Right lobe of liver (tissue), 6 donors: ENCODE measurements around the gene ANO2. TPM values are rescaled to one million over a fixed set of nuclear protein-coding genes. Genes with fewer than 3 reads are reported as not detected.

Source experiments
- ATAC-seq, 4 donors: fragments of 200-7000 bp; cut with Tn5 transposase; one replicate each; pipeline ENCODE4 v1.9.1; 2020; ENCODE audit warnings: mild to moderate bottlenecking in 4 of 4, moderate library complexity in 4 of 4
- DNase-seq, 3 donors: peaks; one replicate each; pipeline ENCODE4 v3.0.0-alpha.2; 2020
- H3K27ac ChIP-seq, 3 donors: fragments of 200-600 bp; one replicate each; pipeline ENCODE4 v1.8.0; 2022
- H3K27me3 ChIP-seq, 2 donors: fragments of 200-600 bp; one replicate each; pipeline ENCODE4 v1.8.0; 2022
- H3K36me3 ChIP-seq, 4 donors: fragments of 200-600 bp; sonication (generic) in 1 of 4; one replicate each; pipeline versions ENCODE4 v1.5.1 to v1.8.0; 2017 to 2022; ENCODE audit warnings: control low read depth in 1 of 4
- H3K4me1 ChIP-seq, 4 donors: fragments of 200-600 bp; sonication (generic) in 1 of 4; one replicate each; pipeline versions ENCODE4 v1.5.1 to v1.8.0; 2017 to 2022; ENCODE audit warnings: control low read depth in 1 of 4
- H3K4me3 ChIP-seq, 3 donors: fragments of 200-600 bp; one replicate each; pipeline ENCODE4 v1.8.0; 2022
- H3K9me3 ChIP-seq, 4 donors: fragments of 200-600 bp; sonication (generic) in 1 of 4; one replicate each; pipeline versions ENCODE4 v1.5.1 to v1.8.0; 2017 to 2022; ENCODE audit warnings: control low read depth in 1 of 4
- CTCF ChIP-seq, 4 donors: fragments of 200-600 bp in 3 of 4; fragments of 450-650 bp in 1 of 4; IDR thresholded peaks; one replicate each; pipeline versions ENCODE4 v1.5.1 to v1.8.0; 2016 to 2022; ENCODE audit warnings: antibody characterized with exemption in 4 of 4, mild to moderate bottlenecking in 2 of 4
- POLR2A ChIP-seq: fragments of 450-650 bp; IDR thresholded peaks from one replicate; pipeline ENCODE4 v1.6.1; 2017; ENCODE audit warnings: antibody characterized with exemption, mild to moderate bottlenecking
- WGBS: methylation state at CpG from one replicate; pipeline ENCODE4 v1.1.6; 2018; ENCODE audit warnings: low coverage, low lambda C conversion rate; ENCODE audit not compliant: insufficient coverage; ENCODE audit errors: missing lambda C conversion rate; 5-methylcytosine and 5-hydroxymethylcytosine counted together
- intact Hi-C, 2 donors: fragments of 100-400 bp; cut with DNase I; formaldehyde crosslinking; loops; one replicate each; pipeline versions ENCODE4 v1.11.2 to v1.14.1; 2022
- total RNA-seq, 6 experiments: library from RNA; depleted of rRNA in 2 of 6; stranded (reverse); fragments of >200 nt in 2 of 6; fragmentation: NEBNext Ultra II Directional in 3 of 6; extraction: Animal tissue kit (Norgen Biotek cat#: 25700) in 3 of 6; gene quantifications; one replicate each; pipeline versions ENCODE4 v1.1.0 to v1.2.4, GENCODE V29; 2016 to 2023
- donor health status: DM: no; HTN: yes; CAD: no.
- donor health status: DM: no; HTN: no; CAD: no.
- donor health status: DM: no; HTN: no; CAD: no.
- donor health status: DM: no; HTN: yes; CAD: no.
- donor health status: DM: no; HTN: yes; CAD: no.

The ANO2 gene
- total RNA-seq, 6 experiments from 2014 or later: 0.06 to 0.89 (median 0.32) TPM; not detected in 1

DNA sequence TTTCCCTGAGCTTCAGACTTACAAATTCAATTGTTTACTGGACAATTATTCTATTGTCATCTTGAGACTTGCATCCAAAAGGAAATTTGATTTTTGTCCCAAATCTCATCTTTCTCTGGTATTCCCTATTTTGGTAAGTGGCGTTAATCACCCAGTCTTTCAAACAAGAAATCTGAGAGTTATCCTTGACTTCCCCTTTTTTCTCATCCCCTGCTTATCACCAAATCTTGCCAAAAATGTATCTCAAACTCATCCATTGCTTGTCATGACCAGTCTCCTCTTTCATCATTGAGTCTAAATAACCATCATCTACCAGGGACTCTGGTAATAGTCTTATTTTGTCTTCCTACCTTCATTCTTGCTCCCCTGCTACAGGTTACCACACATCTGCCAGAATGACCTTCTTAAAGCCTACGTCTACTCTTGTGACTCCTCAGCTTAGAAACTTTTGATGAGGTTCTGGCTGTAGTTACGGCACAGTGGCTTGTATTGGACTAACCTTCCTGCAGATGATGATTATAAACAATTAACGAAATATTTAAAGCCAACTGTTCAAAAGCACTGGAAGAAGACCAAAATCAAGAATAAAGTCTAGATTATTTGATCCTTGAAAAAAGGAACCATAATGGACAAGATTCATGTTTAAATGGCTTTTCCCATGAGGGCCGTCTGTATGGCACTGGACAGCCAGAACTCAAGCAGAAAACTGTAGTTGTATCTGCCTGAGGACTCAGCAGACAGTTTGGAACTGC lies 9.0 kb upstream of the ANO2 start:
- Histone ChIP-seq H3K4me3 (no peak overlapping the region), H3K27me3 (no peaks in the 10 kb centered on the region), H3K4me1 (no peaks in the 10 kb centered on the region), H3K27ac (no peak overlapping the region), H3K9me3 (no peaks in the 10 kb centered on the region), H3K36me3 (no peaks in the 10 kb centered on the region)
- no peak for TF ChIP-seq CTCF (IDR thresholded peaks at IDR 0.05)
- no peak for TF ChIP-seq POLR2A
- intact Hi-C loops: no loop called here
- DNase-seq (no peak), ATAC-seq (no peak)
- WGBS: 55% methylated on average over 5 of the region's 5 CpGs

DNA sequence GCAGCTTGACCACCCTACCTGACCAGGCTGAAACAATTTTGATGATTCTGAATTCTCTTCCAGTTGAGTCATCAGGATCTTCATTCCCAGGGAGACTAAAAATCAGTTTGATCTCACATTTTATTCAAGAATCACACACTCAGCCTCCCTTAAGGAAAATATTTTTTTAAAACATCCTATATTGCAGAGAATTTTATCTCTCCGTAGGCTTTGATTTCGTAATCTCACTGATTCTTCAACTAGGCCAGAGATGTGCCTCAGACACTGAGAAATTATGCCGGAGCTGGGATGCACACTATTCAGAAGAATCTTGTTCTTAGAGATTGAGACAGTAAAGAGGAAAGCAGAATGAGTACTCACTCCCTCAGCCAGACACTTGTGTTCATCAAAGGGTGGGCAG lies 7.0 kb upstream of the ANO2 start:
- DNase-seq (no peak), ATAC-seq (no peak)
- no peaks in the 10 kb centered on the region for H3K9me3 ChIP-seq
- H3K4me3 ChIP-seq: no peak overlapping the region
- 64% methylated on average over 3 of the region's 3 CpGs for whole genome bisulfite sequencing
- no peak overlapping the region for H3K27ac ChIP-seq
- TF ChIP-seq CTCF (IDR thresholded peaks at IDR 0.05): no peak
- TF ChIP-seq POLR2A: no peak
- H3K4me1 ChIP-seq: no peaks in the 10 kb centered on the region
- intact Hi-C loops: no loop called here
- H3K36me3 ChIP-seq: no peaks in the 10 kb centered on the region
- H3K27me3 ChIP-seq: no peaks in the 10 kb centered on the region

DNA sequence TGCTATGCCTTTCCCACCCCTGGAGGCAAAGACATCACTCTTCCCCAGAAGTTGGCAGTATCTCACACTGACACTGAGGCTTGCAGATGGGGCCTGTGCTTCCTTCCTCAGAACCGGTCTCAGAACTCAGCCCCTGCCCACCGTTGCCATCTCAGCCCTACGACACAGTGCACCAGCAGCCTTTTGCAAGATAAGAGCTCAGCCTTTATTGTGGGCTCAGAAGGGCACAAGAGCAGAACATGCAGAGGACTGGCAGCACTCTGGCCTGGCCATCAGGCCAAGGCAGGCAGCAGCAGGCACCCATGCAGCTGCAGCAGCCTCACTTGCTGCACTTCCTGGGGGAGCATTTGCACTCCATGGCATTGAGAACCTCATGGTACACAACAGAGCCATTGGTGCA lies 3.6 kb upstream of the ANO2 start:
- DNase-seq: no peak
- intact Hi-C loops: no loop called here
- Histone ChIP-seq H3K4me3 (no peak overlapping the region), H3K27ac (no peak overlapping the region), H3K4me1 (peaks cover 0 to 4% (median 0%) of the 10 kb centered on the region in 4 donors), H3K9me3 (no peaks in the 10 kb centered on the region), H3K36me3 (no peaks in the 10 kb centered on the region), H3K27me3 (no peaks in the 10 kb centered on the region)
- WGBS: no CpG with 5 or more reads among the region's 3 CpGs
- ATAC-seq: no peak
- TF ChIP-seq POLR2A (no peak), CTCF (IDR thresholded peaks at IDR 0.05) (no peak)

- no peak for TF ChIP-seq CTCF (IDR thresholded peaks at IDR 0.05)
- TF ChIP-seq POLR2A: no peak
- Histone ChIP-seq H3K4me1 (peaks cover 0 to 4% (median 0%) of the 10 kb centered on the region in 4 donors), H3K4me3 (no peak overlapping the region), H3K36me3 (no peaks in the 10 kb centered on the region), H3K9me3 (no peaks in the 10 kb centered on the region), H3K27ac (no peak overlapping the region), H3K27me3 (no peaks in the 10 kb centered on the region)
- no peak for ATAC-seq
- intact Hi-C loops: no loop called here
- WGBS: 67% methylated on average over 1 of the region's 1 CpG
- no peak for DNase-seq
Observed at GRCh38 chr12:5947006-5947405, 1.9 kb upstream of the ANO2 start.
